GM23338 (cell line): ENCODE data around the gene KCNIP1. TPM values are rescaled to one million over a fixed set of nuclear protein-coding genes. Genes with fewer than 3 reads are reported as not detected.

Experiments
- CREB1 ChIP-seq: fragments of 250-450 bp; sonication (Bioruptor Pico); IDR thresholded peaks from 2 replicates; pipeline ENCODE4 v1.5.0; 2020; ENCODE audit warnings: low read depth, mild to moderate bottlenecking, moderate library complexity
- NANOG ChIP-seq: IDR thresholded peaks from 2 replicates; pipeline ENCODE4 v1.6.1; 2016; ENCODE audit warnings: antibody characterized with exemption, borderline replicate concordance
- STAT1 ChIP-seq: IDR thresholded peaks from one replicate; pipeline ENCODE4 v1.6.1; 2016; ENCODE audit warnings: antibody characterized with exemption; ENCODE audit not compliant: unreplicated experiment
- ZNF331 ChIP-seq: fragments of 250-450 bp; sonication (Bioruptor Pico); IDR thresholded peaks from 2 replicates; pipeline ENCODE4 v1.5.0; 2020; ENCODE audit warnings: low read depth, mild to moderate bottlenecking, moderate library complexity
- polyA plus RNA-seq: library from polyadenylated mRNA; unstranded; fragments of >200 nt; fragmentation: Nextera tagmentation; extraction: Ambion mirVana; gene quantifications from 2 replicates; pipeline ENCODE4 v1.2.1, GENCODE V29; 2016
- total RNA-seq: library from RNA; depleted of rRNA; stranded (reverse); fragments of >200 nt; shearing (Covaris generic); gene quantifications from 2 replicates; pipeline ENCODE4 v1.2.3, GENCODE V29; 2014
- TF ChIP-seq, protein P1 (sequence below): fragments of 250-450 bp; sonication (Bioruptor Pico); IDR thresholded peaks from 2 replicates; pipeline ENCODE4 v1.5.0; 2020; ENCODE audit warnings: mild to moderate bottlenecking, moderate library complexity
- TF ChIP-seq, protein P2 (sequence below): IDR thresholded peaks from 2 replicates; pipeline ENCODE4 v1.6.1; 2016; ENCODE audit warnings: antibody characterized with exemption
- TF ChIP-seq, protein P3 (sequence below), 2 experiments: fragments of 200-600 bp in 1 of 2; sonication (generic) in 1 of 2; conservative IDR thresholded peaks; 2 replicates each; pipeline versions ENCODE4 v1.5.1 to v1.6.1; 2016 to 2017; ENCODE audit warnings: antibody characterized with exemption in 2 of 2, low read depth in 2 of 2, mild to moderate bottlenecking in 2 of 2, moderate library complexity in 1 of 2

KCNIP1 gene
- total and polyA plus RNA-seq, 2 experiments from 2014 or later, result 0.31 to 0.87 TPM

DNA sequence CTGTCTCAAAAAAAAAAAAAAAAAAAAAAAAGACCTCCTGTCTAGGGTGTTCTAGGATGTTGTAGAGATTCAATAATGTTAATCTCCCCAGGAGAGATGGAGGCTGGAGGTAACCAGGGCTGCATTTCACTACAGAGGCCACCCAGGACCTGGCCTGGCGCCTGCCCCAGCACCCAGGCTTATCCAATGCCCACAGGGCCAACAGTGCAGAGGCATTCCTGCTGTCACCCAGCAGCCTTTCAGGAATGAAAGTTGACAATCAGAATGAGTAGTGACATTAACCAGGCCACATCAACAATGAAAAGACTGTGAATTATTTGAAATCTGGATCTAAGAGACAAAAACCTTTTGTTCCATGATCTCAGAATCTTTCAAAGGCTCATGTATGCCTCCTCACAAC lies 243.5 kb downstream of the KCNIP1 start (continued):
- TF ChIP-seq, protein P1, sequence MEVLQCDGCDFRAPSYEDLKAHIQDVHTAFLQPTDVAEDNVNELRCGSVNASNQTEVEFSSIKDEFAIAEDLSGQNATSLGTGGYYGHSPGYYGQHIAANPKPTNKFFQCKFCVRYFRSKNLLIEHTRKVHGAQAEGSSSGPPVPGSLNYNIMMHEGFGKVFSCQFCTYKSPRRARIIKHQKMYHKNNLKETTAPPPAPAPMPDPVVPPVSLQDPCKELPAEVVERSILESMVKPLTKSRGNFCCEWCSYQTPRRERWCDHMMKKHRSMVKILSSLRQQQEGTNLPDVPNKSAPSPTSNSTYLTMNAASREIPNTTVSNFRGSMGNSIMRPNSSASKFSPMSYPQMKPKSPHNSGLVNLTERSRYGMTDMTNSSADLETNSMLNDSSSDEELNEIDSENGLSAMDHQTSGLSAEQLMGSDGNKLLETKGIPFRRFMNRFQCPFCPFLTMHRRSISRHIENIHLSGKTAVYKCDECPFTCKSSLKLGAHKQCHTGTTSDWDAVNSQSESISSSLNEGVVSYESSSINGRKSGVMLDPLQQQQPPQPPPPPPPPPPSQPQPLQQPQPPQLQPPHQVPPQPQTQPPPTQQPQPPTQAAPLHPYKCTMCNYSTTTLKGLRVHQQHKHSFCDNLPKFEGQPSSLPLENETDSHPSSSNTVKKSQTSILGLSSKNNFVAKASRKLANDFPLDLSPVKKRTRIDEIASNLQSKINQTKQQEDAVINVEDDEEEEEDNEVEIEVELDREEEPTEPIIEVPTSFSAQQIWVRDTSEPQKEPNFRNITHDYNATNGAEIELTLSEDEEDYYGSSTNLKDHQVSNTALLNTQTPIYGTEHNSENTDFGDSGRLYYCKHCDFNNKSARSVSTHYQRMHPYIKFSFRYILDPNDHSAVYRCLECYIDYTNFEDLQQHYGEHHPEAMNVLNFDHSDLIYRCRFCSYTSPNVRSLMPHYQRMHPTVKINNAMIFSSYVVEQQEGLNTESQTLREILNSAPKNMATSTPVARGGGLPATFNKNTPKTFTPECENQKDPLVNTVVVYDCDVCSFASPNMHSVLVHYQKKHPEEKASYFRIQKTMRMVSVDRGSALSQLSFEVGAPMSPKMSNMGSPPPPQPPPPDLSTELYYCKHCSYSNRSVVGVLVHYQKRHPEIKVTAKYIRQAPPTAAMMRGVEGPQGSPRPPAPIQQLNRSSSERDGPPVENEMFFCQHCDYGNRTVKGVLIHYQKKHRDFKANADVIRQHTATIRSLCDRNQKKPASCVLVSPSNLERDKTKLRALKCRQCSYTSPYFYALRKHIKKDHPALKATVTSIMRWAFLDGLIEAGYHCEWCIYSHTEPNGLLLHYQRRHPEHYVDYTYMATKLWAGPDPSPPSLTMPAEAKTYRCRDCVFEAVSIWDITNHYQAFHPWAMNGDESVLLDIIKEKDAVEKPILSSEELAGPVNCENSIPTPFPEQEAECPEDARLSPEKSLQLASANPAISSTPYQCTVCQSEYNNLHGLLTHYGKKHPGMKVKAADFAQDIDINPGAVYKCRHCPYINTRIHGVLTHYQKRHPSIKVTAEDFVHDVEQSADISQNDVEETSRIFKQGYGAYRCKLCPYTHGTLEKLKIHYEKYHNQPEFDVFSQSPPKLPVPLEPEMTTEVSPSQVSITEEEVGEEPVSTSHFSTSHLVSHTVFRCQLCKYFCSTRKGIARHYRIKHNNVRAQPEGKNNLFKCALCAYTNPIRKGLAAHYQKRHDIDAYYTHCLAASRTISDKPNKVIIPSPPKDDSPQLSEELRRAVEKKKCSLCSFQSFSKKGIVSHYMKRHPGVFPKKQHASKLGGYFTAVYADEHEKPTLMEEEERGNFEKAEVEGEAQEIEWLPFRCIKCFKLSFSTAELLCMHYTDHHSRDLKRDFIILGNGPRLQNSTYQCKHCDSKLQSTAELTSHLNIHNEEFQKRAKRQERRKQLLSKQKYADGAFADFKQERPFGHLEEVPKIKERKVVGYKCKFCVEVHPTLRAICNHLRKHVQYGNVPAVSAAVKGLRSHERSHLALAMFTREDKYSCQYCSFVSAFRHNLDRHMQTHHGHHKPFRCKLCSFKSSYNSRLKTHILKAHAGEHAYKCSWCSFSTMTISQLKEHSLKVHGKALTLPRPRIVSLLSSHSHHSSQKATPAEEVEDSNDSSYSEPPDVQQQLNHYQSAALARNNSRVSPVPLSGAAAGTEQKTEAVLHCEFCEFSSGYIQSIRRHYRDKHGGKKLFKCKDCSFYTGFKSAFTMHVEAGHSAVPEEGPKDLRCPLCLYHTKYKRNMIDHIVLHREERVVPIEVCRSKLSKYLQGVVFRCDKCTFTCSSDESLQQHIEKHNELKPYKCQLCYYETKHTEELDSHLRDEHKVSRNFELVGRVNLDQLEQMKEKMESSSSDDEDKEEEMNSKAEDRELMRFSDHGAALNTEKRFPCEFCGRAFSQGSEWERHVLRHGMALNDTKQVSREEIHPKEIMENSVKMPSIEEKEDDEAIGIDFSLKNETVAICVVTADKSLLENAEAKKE (CRISPR knock-in tag), result no peak
- TF ChIP-seq NANOG (no peak), ZNF331 (CRISPR knock-in tag) (no peak), STAT1 (no peak), CREB1 (CRISPR knock-in tag) (no peak)
- TF ChIP-seq, protein P2, sequence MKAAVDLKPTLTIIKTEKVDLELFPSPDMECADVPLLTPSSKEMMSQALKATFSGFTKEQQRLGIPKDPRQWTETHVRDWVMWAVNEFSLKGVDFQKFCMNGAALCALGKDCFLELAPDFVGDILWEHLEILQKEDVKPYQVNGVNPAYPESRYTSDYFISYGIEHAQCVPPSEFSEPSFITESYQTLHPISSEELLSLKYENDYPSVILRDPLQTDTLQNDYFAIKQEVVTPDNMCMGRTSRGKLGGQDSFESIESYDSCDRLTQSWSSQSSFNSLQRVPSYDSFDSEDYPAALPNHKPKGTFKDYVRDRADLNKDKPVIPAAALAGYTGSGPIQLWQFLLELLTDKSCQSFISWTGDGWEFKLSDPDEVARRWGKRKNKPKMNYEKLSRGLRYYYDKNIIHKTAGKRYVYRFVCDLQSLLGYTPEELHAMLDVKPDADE, result no peak
- TF ChIP-seq, protein P3, sequence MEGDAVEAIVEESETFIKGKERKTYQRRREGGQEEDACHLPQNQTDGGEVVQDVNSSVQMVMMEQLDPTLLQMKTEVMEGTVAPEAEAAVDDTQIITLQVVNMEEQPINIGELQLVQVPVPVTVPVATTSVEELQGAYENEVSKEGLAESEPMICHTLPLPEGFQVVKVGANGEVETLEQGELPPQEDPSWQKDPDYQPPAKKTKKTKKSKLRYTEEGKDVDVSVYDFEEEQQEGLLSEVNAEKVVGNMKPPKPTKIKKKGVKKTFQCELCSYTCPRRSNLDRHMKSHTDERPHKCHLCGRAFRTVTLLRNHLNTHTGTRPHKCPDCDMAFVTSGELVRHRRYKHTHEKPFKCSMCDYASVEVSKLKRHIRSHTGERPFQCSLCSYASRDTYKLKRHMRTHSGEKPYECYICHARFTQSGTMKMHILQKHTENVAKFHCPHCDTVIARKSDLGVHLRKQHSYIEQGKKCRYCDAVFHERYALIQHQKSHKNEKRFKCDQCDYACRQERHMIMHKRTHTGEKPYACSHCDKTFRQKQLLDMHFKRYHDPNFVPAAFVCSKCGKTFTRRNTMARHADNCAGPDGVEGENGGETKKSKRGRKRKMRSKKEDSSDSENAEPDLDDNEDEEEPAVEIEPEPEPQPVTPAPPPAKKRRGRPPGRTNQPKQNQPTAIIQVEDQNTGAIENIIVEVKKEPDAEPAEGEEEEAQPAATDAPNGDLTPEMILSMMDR (conservative IDR thresholded peaks at IDR 0.05; ENCODE audit: low read depth in 2 of 2), result no peak
